ENCODE measurements around the gene BNIP1. TPM values are rescaled to one million over a fixed set of nuclear protein-coding genes. Genes with fewer than 3 reads are reported as not detected.

Gene BNIP1
- total and polyA plus RNA-seq, 2 donors (not counting 3 experiments of a cell fraction or from before 2014, with no cell fraction given) = 19.7 to 22.6 TPM

DNA sequence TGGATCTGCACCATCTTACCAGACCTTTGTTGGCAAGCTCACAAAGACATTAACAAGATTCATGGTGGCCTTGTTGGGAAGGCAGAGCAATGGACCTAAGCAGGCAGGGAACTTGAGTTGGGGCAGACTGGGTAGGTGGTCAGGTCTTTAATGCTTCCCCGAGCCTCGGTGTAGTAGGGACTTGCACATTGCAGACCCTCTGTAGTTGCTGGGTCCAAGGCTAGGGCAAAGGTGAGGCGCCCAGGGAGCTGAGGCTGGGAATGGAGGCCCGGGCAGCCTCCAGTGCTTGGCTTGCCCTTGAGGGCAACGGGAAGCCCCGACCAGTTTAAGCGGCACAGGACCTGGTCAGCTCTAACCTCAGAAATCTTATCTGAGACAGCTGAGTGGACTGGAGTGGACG lies 66.5 kb downstream of the BNIP1 start:
- Histone ChIP-seq H3K79me2 (ENCODE audit: control insufficient read depth, insufficient read depth, low read length) (no peaks in the 10 kb centered on the region), H3K27me3 (ENCODE audit: control insufficient read depth in 2 of 2, insufficient read depth in 2 of 2, low read length in 2 of 2) (no peaks in the 10 kb centered on the region), H3K4me1 (ENCODE audit: control insufficient read depth, extremely low read depth, insufficient read depth, low read length) (no peaks in the 10 kb centered on the region), H2AFZ (ENCODE audit: low read depth, low read length) (no peak overlapping the region), H3K27ac (ENCODE audit: insufficient read depth, low read depth, low read length) (no peak overlapping the region), H3K9me1 (replicated peaks; ENCODE audit: control insufficient read depth, extremely low read depth, insufficient read depth, low read length) (no peaks in the 10 kb centered on the region), H3K36me3 (ENCODE audit: control insufficient read depth in 2 of 2, extremely low read depth in 1 of 2, insufficient read depth in 2 of 2, low read length in 2 of 2) (no peaks in the 10 kb centered on the region), H3K4me3 (replicated peaks in 1 of 3; ENCODE audit: insufficient read depth in 1 of 3, low read depth in 1 of 3, low read length in 3 of 3) (no peak overlapping the region), H3K9ac (replicated peaks; ENCODE audit: extremely low read depth, insufficient read depth, low read length) (no peak overlapping the region), H3K9me3 (replicated peaks; ENCODE audit: control insufficient read depth, insufficient read depth, low read length) (no peaks in the 10 kb centered on the region), H4K20me1 (replicated peaks; ENCODE audit: control insufficient read depth, extremely low read depth, insufficient read depth, low read length) (no peaks in the 10 kb centered on the region), H3K4me2 (ENCODE audit: insufficient read depth, low read length) (no peak overlapping the region)
- intact Hi-C loops (cut with micrococcal nuclease) = no loop called here
- dilution Hi-C loops (cut with MboI; ENCODE audit: extremely low pct_ligation_motif_present, low sequenced_read_pairs) = no loop called here
- TF ChIP-seq GATA2 (IDR thresholded peaks at IDR 0.05; ENCODE audit: insufficient read depth, insufficient read length, low read depth, low read length) = no peak
- no peak for TF ChIP-seq POLR2A (IDR thresholded peaks at IDR 0.05; ENCODE audit: low read depth, low read length)
- no peak for TF ChIP-seq MAX (IDR thresholded peaks at IDR 0.05; ENCODE audit: insufficient read depth, insufficient read length)
- TF ChIP-seq JUN (IDR thresholded peaks at IDR 0.05; ENCODE audit: borderline replicate concordance, insufficient read depth, insufficient read length, low read depth) = no peak
- TF ChIP-seq FOS (IDR thresholded peaks at IDR 0.05; ENCODE audit: borderline replicate concordance, insufficient read depth, low read length) = no peak
- TF ChIP-seq EZH2 (IDR thresholded peaks at IDR 0.05; ENCODE audit: borderline replicate concordance, low read depth, low read length, severe bottlenecking) = no peak
- TF ChIP-seq POLR2AphosphoS5 (IDR thresholded peaks at IDR 0.05; ENCODE audit: insufficient read depth, low read depth, low read length) = no peak
- no peak for TF ChIP-seq CTCF (IDR thresholded peaks at IDR 0.05; ENCODE audit: extremely low read depth in 1 of 2, insufficient read depth in 1 of 2, low read depth in 1 of 2, low read length in 2 of 2)
- no peak for TF ChIP-seq MYC (IDR thresholded peaks at IDR 0.05; ENCODE audit: low read depth, low read length)
- ChIA-PET POLR2A (no interaction called here), CTCF (no interaction called here)
- DNase-seq (ENCODE audit: low read depth, low spot score) (no peak), FAIRE-seq (no peak)
- no TSS peak for BruUV-seq (replicated peaks)

All from endothelial cell of umbilical vein (primary cell).